ENCODE data around the gene PDE4D. TPM values are rescaled to one million over a fixed set of nuclear protein-coding genes. Genes with fewer than 3 reads are reported as not detected.

PDE4D gene
- total RNA-seq, 1 donor from 2014 or later = 44.8 TPM

GRCh38 chr5:59799668-59800346 is 93.7 kb downstream of the PDE4D start:
- Histone ChIP-seq H3K4me1 (peaks cover 0 to 15% of the 10 kb centered on the region in 2 donors), H3K27me3 (no peaks in the 10 kb centered on the region)
- intact Hi-C loops (cut with DNase I) = loop anchor here (2.0 to 5.0 kb wide), 4 partner anchors 123 to 613 kb away; no protein-coding TSS in a partner anchor

GRCh38 chr5:59798862-59799667 is 94.5 kb downstream of the PDE4D start:
- Histone ChIP-seq H3K27ac (no peak overlapping the region), H3K9me3 (no peaks in the 10 kb centered on the region), H3K36me3 (no peaks in the 10 kb centered on the region), H3K4me1 (peaks cover 0 to 15% of the 10 kb centered on the region in 2 donors), H3K4me3 (no peak overlapping the region), H3K27me3 (no peaks in the 10 kb centered on the region)
- no peak for TF ChIP-seq CTCF (IDR thresholded peaks at IDR 0.05)
- intact Hi-C loops (cut with DNase I) = loop anchor here (2.0 to 5.0 kb wide), 4 partner anchors 122 to 612 kb away; no protein-coding TSS in a partner anchor
- DNase-seq (ENCODE audit: low spot score in 2 of 2) = no peak

More at GRCh38 chr5:59799668-59800346, 93.7 kb downstream of the PDE4D start:
- no peak overlapping the region for H3K4me3 ChIP-seq
- H3K36me3 ChIP-seq = no peaks in the 10 kb centered on the region
- H3K27ac ChIP-seq = no peak overlapping the region
- H3K9me3 ChIP-seq = no peaks in the 10 kb centered on the region
- peak; percentile 56 to 72 (median 69) for TF ChIP-seq CTCF (IDR thresholded peaks at IDR 0.05)
- DNase-seq (ENCODE audit: low spot score in 2 of 2) = no peak

- Histone ChIP-seq H3K4me1 (peaks cover 0 to 21% of the 10 kb centered on the region in 2 donors), H3K27me3 (no peaks in the 10 kb centered on the region), H3K36me3 (no peaks in the 10 kb centered on the region), H3K27ac (no peak overlapping the region), H3K4me3 (no peak overlapping the region), H3K9me3 (no peaks in the 10 kb centered on the region)
- intact Hi-C loops (cut with DNase I) = loop anchor here (5.0 kb wide), 3 partner anchors 118 to 608 kb away; no protein-coding TSS in a partner anchor
- no peak for TF ChIP-seq CTCF (IDR thresholded peaks at IDR 0.05)
- DNase-seq (ENCODE audit: low spot score in 2 of 2) = no peak
These were observed 98.4 kb downstream of the PDE4D start for GRCh38 chr5:59795141-59795540.

- H3K9me3 ChIP-seq = no peaks in the 10 kb centered on the region
- intact Hi-C loops (cut with DNase I) = no loop called here
- no peak overlapping the region for H3K27ac ChIP-seq
- no peaks in the 10 kb centered on the region for H3K36me3 ChIP-seq
- peak in 1 of 2 donors; percentile 74 for DNase-seq (ENCODE audit: low spot score in 2 of 2)
- H3K27me3 ChIP-seq = no peaks in the 10 kb centered on the region
- no peak overlapping the region for H3K4me3 ChIP-seq
- peaks cover 0 to 11% of the 10 kb centered on the region in 2 donors for H3K4me1 ChIP-seq
- TF ChIP-seq CTCF (IDR thresholded peaks at IDR 0.05) = no peak
These were observed 100.4 kb downstream of the PDE4D start for GRCh38 chr5:59792983-59793585.

GRCh38 chr5:59791617-59792016 is 101.9 kb downstream of the PDE4D start:
- no peaks in the 10 kb centered on the region for H3K27me3 ChIP-seq

More at GRCh38 chr5:59791617-59792016, 101.9 kb downstream of the PDE4D start:
- intact Hi-C loops (cut with DNase I) = no loop called here
- H3K4me1 ChIP-seq = peaks cover 0 to 11% of the 10 kb centered on the region in 2 donors
- H3K27ac ChIP-seq = no peak overlapping the region
- no peak for TF ChIP-seq CTCF (IDR thresholded peaks at IDR 0.05)
- no peaks in the 10 kb centered on the region for H3K36me3 ChIP-seq
- H3K9me3 ChIP-seq = no peaks in the 10 kb centered on the region
- no peak overlapping the region for H3K4me3 ChIP-seq
- no peak for DNase-seq (ENCODE audit: low spot score in 2 of 2)
